Effector memory CD4-positive, alpha-beta T cell (primary cell): ENCODE results near the gene ABHD17A.
"Not testable (repeated sequence)": the region's sequence is repeated elsewhere in the genome, so short reads cannot be mapped to it uniquely, and the experiment has no call there.

Experiments
- DNase-seq, 3 donors: peaks; one replicate each; pipeline ENCODE4 v3.0.0-alpha.2; 2020
- H3K27ac ChIP-seq: 2 replicates; pipeline ENCODE4 v1.7.0; 2013; ENCODE audit warnings: mild to moderate bottlenecking, low read length, moderate library complexity; ENCODE audit not compliant: insufficient read depth, poor library complexity, severe bottlenecking
- H3K27me3 ChIP-seq: replicated peaks from 2 replicates; pipeline ENCODE4 v1.7.0; 2013; ENCODE audit warnings: mild to moderate bottlenecking, low read length; ENCODE audit not compliant: insufficient read depth, control insufficient read depth, poor library complexity, severe bottlenecking
- H3K36me3 ChIP-seq: 2 replicates; pipeline ENCODE4 v1.7.0; 2013; ENCODE audit warnings: mild to moderate bottlenecking, low read length, moderate library complexity; ENCODE audit not compliant: control insufficient read depth, insufficient read depth
- H3K4me1 ChIP-seq: 2 replicates; pipeline ENCODE4 v1.7.0; 2013; ENCODE audit warnings: low read length, mild to moderate bottlenecking; ENCODE audit not compliant: control insufficient read depth, insufficient read depth, poor library complexity, severe bottlenecking
- H3K4me3 ChIP-seq: 2 replicates; pipeline ENCODE4 v1.7.0; 2013; ENCODE audit warnings: low read length, low read depth, mild to moderate bottlenecking; ENCODE audit not compliant: insufficient read depth, poor library complexity, severe bottlenecking
- H3K9me3 ChIP-seq: 2 replicates; pipeline ENCODE4 v1.7.0; 2013; ENCODE audit warnings: mild to moderate bottlenecking, low read length, moderate library complexity; ENCODE audit not compliant: control insufficient read depth

The ABHD17A gene

GRCh38 chr19:1882089-1882785, 3.1 kb downstream of the ABHD17A start:
- Histone ChIP-seq H3K27me3 (no peaks in the 10 kb centered on the region), H3K27ac (peak overlapping the region; percentile 88), H3K4me1 (peaks cover 34% of the 10 kb centered on the region), H3K9me3 (no peaks in the 10 kb centered on the region), H3K36me3 (peaks cover 11% of the 10 kb centered on the region), H3K4me3 (peak overlapping the region; percentile 98)
- peak; percentile 57 to 72 (median 64) for DNase-seq

- Histone ChIP-seq H3K4me3 (peak overlapping the region; percentile 98), H3K27ac (peak overlapping the region; percentile 88), H3K36me3 (peaks cover 11% of the 10 kb centered on the region), H3K4me1 (peaks cover 37% of the 10 kb centered on the region)
- DNase-seq, H3K9me3 ChIP-seq, H3K27me3 ChIP-seq: not testable (repeated sequence)
Observed at GRCh38 chr19:1881393-1882088, 3.8 kb downstream of the ABHD17A start.

GRCh38 chr19:1880611-1881392, 4.5 kb downstream of the ABHD17A start:
- Histone ChIP-seq H3K36me3 (peaks cover 11% of the 10 kb centered on the region), H3K27ac (peak overlapping the region; percentile 37), H3K4me1 (peaks cover 42% of the 10 kb centered on the region), H3K27me3 (no peaks in the 10 kb centered on the region), H3K4me3 (no peak overlapping the region), H3K9me3 (no peaks in the 10 kb centered on the region)
- no peak for DNase-seq

GRCh38 chr19:1879982-1880381, 5.3 kb downstream of the ABHD17A start:
- H3K4me1 ChIP-seq, result peaks cover 42% of the 10 kb centered on the region
- H3K4me3 ChIP-seq, DNase-seq, H3K27me3 ChIP-seq, H3K9me3 ChIP-seq: not testable (repeated sequence)
- peaks cover 11% of the 10 kb centered on the region for H3K36me3 ChIP-seq
- H3K27ac ChIP-seq, result peak overlapping the region; percentile 37

GRCh38 chr19:1878583-1878982, 6.7 kb downstream of the ABHD17A start:
- not testable (repeated sequence) for H3K4me3 ChIP-seq, H3K9me3 ChIP-seq, H3K27me3 ChIP-seq, H3K27ac ChIP-seq, DNase-seq
- Histone ChIP-seq H3K4me1 (peaks cover 49% of the 10 kb centered on the region), H3K36me3 (peaks cover 11% of the 10 kb centered on the region)

- not testable (repeated sequence) for H3K27me3 ChIP-seq, H3K9me3 ChIP-seq, DNase-seq, H3K27ac ChIP-seq, H3K4me3 ChIP-seq
- peaks cover 16% of the 10 kb centered on the region for H3K36me3 ChIP-seq
- peaks cover 46% of the 10 kb centered on the region for H3K4me1 ChIP-seq
Observed at GRCh38 chr19:1877280-1877660, 8.0 kb downstream of the ABHD17A start.

- H3K4me1 ChIP-seq, result peaks cover 40% of the 10 kb centered on the region
- DNase-seq, H3K27me3 ChIP-seq, H3K9me3 ChIP-seq: not testable (repeated sequence)
- peak overlapping the region; percentile 90 for H3K27ac ChIP-seq
- peaks cover 16% of the 10 kb centered on the region for H3K36me3 ChIP-seq
- H3K4me3 ChIP-seq, result peak overlapping the region; percentile 81
Observed at GRCh38 chr19:1876496-1877279, 8.6 kb downstream of the ABHD17A start.

GRCh38 chr19:1875646-1876495, 9.4 kb downstream of the ABHD17A start:
- H3K9me3 ChIP-seq, result no peaks in the 10 kb centered on the region
- peaks cover 22% of the 10 kb centered on the region for H3K36me3 ChIP-seq
- peak overlapping the region; percentile 90 for H3K27ac ChIP-seq
- DNase-seq, result peak; percentile 78 to 82 (median 78)
- H3K4me1 ChIP-seq, result peaks cover 36% of the 10 kb centered on the region
- peak overlapping the region; percentile 81 for H3K4me3 ChIP-seq
- H3K27me3 ChIP-seq, result no peaks in the 10 kb centered on the region

GRCh38 chr19:1875265-1875645, 10.0 kb downstream of the ABHD17A start:
- not testable (repeated sequence) for H3K9me3 ChIP-seq, DNase-seq, H3K27me3 ChIP-seq
- Histone ChIP-seq H3K27ac (peak overlapping the region; percentile 90), H3K4me1 (peaks cover 31% of the 10 kb centered on the region), H3K36me3 (peaks cover 16% of the 10 kb centered on the region), H3K4me3 (peak overlapping the region; percentile 81)
